PFSK-1 (cell line): Measurements from ENCODE around the gene C1orf105.

Experiments used
- FOXP2 ChIP-seq: optimal IDR thresholded peaks from 2 replicates; pipeline ENCODE3; 2011; ENCODE audit warnings: borderline replicate concordance, control low read depth, inconsistent platforms; ENCODE audit not compliant: insufficient read depth; ENCODE audit errors: extremely low read length, extremely low read depth
- POLR2AphosphoS5 ChIP-seq: IDR thresholded peaks from 2 replicates; pipeline ENCODE4 v1.6.1; 2012; ENCODE audit warnings: low read depth, mild to moderate bottlenecking, control low read depth, low read length, moderate library complexity
- SIN3A ChIP-seq: IDR thresholded peaks from 2 replicates; pipeline ENCODE4 v1.6.1; 2012; ENCODE audit warnings: mild to moderate bottlenecking, low read length, moderate library complexity, borderline replicate concordance; ENCODE audit not compliant: insufficient read depth
- TAF1 ChIP-seq: IDR thresholded peaks from 2 replicates; pipeline ENCODE4 v1.6.1; 2012; ENCODE audit warnings: low read length, control low read depth, borderline replicate concordance; ENCODE audit not compliant: insufficient read depth
- TF ChIP-seq, protein P1 (sequence below), 2 experiments: IDR thresholded peaks; 2 replicates each; pipeline versions ENCODE4 v1.6.1 to v1.8.0; 2011 to 2012; ENCODE audit warnings: low read depth in 2 of 2, low read length in 2 of 2, control low read depth in 1 of 2, inconsistent platforms in 1 of 2, mild to moderate bottlenecking in 1 of 2, moderate library complexity in 1 of 2; ENCODE audit not compliant: insufficient read depth in 1 of 2

Gene C1orf105

DNA sequence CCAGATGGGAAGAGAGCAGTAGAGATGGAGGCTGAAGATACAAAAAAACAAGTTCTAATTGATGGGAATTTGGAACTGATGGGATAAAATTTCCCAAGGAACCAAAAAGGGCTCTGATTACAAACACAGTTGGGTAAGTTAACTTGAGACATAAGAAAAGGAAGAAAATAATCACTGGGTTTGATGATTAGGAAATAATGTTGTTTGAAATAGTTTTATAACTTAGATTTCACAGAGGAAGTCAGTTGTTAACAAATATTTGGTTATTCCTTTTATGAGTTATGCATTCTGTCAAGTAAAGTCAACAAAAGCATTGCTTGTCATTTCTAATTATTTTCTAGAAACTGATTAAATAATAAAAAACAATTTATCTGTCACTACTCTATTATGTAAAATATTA, 92.1 kb downstream of the C1orf105 start:
- TF ChIP-seq SIN3A (no peak), POLR2AphosphoS5 (no peak), TAF1 (no peak), FOXP2 (no peak)
- TF ChIP-seq, protein P1, sequence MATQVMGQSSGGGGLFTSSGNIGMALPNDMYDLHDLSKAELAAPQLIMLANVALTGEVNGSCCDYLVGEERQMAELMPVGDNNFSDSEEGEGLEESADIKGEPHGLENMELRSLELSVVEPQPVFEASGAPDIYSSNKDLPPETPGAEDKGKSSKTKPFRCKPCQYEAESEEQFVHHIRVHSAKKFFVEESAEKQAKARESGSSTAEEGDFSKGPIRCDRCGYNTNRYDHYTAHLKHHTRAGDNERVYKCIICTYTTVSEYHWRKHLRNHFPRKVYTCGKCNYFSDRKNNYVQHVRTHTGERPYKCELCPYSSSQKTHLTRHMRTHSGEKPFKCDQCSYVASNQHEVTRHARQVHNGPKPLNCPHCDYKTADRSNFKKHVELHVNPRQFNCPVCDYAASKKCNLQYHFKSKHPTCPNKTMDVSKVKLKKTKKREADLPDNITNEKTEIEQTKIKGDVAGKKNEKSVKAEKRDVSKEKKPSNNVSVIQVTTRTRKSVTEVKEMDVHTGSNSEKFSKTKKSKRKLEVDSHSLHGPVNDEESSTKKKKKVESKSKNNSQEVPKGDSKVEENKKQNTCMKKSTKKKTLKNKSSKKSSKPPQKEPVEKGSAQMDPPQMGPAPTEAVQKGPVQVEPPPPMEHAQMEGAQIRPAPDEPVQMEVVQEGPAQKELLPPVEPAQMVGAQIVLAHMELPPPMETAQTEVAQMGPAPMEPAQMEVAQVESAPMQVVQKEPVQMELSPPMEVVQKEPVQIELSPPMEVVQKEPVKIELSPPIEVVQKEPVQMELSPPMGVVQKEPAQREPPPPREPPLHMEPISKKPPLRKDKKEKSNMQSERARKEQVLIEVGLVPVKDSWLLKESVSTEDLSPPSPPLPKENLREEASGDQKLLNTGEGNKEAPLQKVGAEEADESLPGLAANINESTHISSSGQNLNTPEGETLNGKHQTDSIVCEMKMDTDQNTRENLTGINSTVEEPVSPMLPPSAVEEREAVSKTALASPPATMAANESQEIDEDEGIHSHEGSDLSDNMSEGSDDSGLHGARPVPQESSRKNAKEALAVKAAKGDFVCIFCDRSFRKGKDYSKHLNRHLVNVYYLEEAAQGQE (IDR thresholded peaks at IDR 0.05; ENCODE audit: insufficient read depth in 1 of 2, low read depth in 2 of 2, low read length in 2 of 2): no peak

- TF ChIP-seq SIN3A: no peak
- no peak for TF ChIP-seq TAF1
- TF ChIP-seq, protein P1 (IDR thresholded peaks at IDR 0.05; ENCODE audit: insufficient read depth in 1 of 2, low read depth in 2 of 2, low read length in 2 of 2): no peak
- TF ChIP-seq POLR2AphosphoS5: no peak
- TF ChIP-seq FOXP2: no peak
These were observed 93.0 kb downstream of the C1orf105 start for GRCh38 chr1:172513479-172513878.

- TF ChIP-seq SIN3A (no peak), TAF1 (no peak), FOXP2 (no peak)
These were observed 93.6 kb downstream of the C1orf105 start for GRCh38 chr1:172514108-172514507.

DNA sequence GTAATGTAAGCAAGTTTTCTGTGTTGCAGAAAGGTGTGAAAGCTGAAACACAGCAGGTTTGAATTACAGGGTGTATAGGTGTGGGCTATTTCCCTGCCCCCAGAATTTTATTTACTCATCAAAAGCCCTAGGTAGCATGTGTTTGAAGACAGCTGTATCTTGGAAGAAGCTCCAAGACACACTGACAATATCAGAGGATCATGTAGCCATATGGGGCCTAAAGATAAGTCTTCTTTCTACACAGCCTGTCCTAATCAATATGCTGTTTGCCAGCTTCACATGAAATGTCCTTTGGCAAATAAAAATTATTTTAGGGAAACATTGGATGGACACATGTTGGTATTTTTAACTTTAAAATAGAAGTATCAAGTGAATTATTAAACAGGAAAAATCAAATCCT, 95.0 kb downstream of the C1orf105 start:
- TF ChIP-seq, protein P1 (IDR thresholded peaks at IDR 0.05; ENCODE audit: insufficient read depth in 1 of 2, low read depth in 2 of 2, low read length in 2 of 2): no peak
- no peak for TF ChIP-seq FOXP2

- TF ChIP-seq POLR2AphosphoS5: no peak
- TF ChIP-seq FOXP2: no peak
- no peak for TF ChIP-seq TAF1
- TF ChIP-seq, protein P1 (IDR thresholded peaks at IDR 0.05; ENCODE audit: insufficient read depth in 1 of 2, low read depth in 2 of 2, low read length in 2 of 2): no peak
- no peak for TF ChIP-seq SIN3A
These were observed 95.4 kb downstream of the C1orf105 start for GRCh38 chr1:172515927-172516326.

- TF ChIP-seq SIN3A (no peak), FOXP2 (no peak), TAF1 (no peak), POLR2AphosphoS5 (no peak)
- TF ChIP-seq, protein P1 (IDR thresholded peaks at IDR 0.05; ENCODE audit: insufficient read depth in 1 of 2, low read depth in 2 of 2, low read length in 2 of 2): no peak
These were observed 96.6 kb downstream of the C1orf105 start for GRCh38 chr1:172517081-172517480.
